Measurements from ENCODE around the gene ING4. TPM values are rescaled to one million over a fixed set of nuclear protein-coding genes. Genes with fewer than 3 reads are reported as not detected.

Gene ING4
- total and polyA plus RNA-seq, 2 of the 13 experiments (the other 11 are each of a cell fraction or from before 2014, with no cell fraction given) = 14.4 to 32.4 TPM

DNA sequence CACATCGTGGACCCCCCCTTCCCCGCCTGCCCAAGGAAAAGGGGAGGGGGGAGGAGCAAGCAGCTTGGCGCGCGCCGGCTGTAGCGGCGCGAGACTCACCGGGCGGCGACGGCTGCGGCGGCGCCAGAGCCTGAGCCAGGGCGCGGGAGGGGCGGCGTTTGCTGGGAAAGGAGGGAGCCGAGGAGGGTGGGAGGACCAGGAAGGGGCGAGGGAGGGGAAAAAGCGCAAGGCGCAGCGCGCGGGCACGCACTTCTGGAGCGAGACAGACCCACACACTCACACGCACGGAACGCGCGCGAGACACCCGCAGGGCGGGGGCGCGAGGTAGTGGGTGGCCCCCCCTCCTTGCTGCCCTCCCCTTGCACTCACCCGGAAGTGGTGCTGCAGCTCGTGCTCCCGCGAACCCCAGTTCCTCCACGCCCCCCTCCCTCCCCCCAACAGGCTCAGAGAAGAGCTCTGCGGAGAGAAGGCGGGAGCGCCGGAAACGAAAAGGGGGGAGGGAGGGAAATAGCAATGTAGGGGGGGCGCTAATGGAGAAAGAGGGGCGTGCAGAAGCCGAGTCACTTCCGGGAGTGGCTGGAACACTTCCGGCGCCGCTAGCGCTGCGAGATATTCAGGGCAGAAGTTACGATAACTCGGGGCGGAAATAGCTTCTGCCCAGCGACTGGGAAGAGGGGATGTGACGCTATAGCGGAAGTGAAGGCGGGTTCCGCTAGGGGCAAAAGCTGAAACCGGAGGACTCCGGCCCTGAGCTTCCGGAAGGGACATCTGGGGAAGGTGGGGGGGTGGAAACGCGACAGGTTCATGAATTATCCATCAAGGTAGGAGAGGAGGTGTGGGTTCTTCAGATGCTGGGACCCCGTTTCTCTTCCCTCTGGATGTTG lies 26.3 kb upstream of the ING4 start, which contains the start of gene ZNF384 (continued):
- TF ChIP-seq, protein P1, sequence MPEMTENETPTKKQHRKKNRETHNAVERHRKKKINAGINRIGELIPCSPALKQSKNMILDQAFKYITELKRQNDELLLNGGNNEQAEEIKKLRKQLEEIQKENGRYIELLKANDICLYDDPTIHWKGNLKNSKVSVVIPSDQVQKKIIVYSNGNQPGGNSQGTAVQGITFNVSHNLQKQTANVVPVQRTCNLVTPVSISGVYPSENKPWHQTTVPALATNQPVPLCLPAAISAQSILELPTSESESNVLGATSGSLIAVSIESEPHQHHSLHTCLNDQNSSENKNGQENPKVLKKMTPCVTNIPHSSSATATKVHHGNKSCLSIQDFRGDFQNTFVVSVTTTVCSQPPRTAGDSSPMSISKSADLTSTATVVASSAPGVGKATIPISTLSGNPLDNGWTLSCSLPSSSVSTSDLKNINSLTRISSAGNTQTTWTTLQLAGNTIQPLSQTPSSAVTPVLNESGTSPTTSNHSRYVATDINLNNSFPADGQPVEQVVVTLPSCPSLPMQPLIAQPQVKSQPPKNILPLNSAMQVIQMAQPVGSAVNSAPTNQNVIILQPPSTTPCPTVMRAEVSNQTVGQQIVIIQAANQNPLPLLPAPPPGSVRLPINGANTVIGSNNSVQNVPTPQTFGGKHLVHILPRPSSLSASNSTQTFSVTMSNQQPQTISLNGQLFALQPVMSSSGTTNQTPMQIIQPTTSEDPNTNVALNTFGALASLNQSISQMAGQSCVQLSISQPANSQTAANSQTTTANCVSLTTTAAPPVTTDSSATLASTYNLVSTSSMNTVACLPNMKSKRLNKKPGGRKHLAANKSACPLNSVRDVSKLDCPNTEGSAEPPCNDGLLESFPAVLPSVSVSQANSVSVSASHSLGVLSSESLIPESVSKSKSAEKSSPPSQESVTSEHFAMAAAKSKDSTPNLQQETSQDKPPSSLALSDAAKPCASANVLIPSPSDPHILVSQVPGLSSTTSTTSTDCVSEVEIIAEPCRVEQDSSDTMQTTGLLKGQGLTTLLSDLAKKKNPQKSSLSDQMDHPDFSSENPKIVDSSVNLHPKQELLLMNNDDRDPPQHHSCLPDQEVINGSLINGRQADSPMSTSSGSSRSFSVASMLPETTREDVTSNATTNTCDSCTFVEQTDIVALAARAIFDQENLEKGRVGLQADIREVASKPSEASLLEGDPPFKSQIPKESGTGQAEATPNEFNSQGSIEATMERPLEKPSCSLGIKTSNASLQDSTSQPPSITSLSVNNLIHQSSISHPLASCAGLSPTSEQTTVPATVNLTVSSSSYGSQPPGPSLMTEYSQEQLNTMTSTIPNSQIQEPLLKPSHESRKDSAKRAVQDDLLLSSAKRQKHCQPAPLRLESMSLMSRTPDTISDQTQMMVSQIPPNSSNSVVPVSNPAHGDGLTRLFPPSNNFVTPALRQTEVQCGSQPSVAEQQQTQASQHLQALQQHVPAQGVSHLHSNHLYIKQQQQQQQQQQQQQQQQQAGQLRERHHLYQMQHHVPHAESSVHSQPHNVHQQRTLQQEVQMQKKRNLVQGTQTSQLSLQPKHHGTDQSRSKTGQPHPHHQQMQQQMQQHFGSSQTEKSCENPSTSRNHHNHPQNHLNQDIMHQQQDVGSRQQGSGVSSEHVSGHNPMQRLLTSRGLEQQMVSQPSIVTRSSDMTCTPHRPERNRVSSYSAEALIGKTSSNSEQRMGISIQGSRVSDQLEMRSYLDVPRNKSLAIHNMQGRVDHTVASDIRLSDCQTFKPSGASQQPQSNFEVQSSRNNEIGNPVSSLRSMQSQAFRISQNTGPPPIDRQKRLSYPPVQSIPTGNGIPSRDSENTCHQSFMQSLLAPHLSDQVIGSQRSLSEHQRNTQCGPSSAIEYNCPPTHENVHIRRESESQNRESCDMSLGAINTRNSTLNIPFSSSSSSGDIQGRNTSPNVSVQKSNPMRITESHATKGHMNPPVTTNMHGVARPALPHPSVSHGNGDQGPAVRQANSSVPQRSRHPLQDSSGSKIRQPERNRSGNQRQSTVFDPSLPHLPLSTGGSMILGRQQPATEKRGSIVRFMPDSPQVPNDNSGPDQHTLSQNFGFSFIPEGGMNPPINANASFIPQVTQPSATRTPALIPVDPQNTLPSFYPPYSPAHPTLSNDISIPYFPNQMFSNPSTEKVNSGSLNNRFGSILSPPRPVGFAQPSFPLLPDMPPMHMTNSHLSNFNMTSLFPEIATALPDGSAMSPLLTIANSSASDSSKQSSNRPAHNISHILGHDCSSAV (CRISPR knock-in tag; IDR thresholded peaks at IDR 0.05; ENCODE audit: borderline replicate concordance) = no peak; the same call in 1 of the 2 replicates
- TF ChIP-seq ZNF253 (CRISPR knock-in tag; IDR thresholded peaks at IDR 0.05; ENCODE audit: borderline replicate concordance) (no peak), SRSF4 (IDR thresholded peaks at IDR 0.05; ENCODE audit: low read depth, low read length, poor library complexity, severe bottlenecking) (no peak), ZSCAN12 (CRISPR knock-in tag; IDR thresholded peaks at IDR 0.05) (no peak), KLF13 (CRISPR knock-in tag; IDR thresholded peaks at IDR 0.05) (no peak), MTF1 (CRISPR knock-in tag; IDR thresholded peaks at IDR 0.05) (no peak), ZNF83 (CRISPR knock-in tag; IDR thresholded peaks at IDR 0.05; ENCODE audit: borderline replicate concordance) (no peak), HNRNPL (IDR thresholded peaks at IDR 0.05; ENCODE audit: low read depth, low read length) (no peak), GFI1 (CRISPR knock-in tag; IDR thresholded peaks at IDR 0.05; ENCODE audit: borderline replicate concordance) (no peak), SP140L (CRISPR knock-in tag; IDR thresholded peaks at IDR 0.05; ENCODE audit: borderline replicate concordance) (no peak; the same call in 1 of the 2 replicates), RFXAP (CRISPR knock-in tag; IDR thresholded peaks at IDR 0.05; ENCODE audit: borderline replicate concordance) (0 out of 2 replicates have a peak, but pooled peaks have one; percentile 18), ZNF230 (CRISPR knock-in tag; IDR thresholded peaks at IDR 0.05) (no peak), ZFP36 (IDR thresholded peaks at IDR 0.05; ENCODE audit: borderline replicate concordance, low read depth, low read length, partially characterized antibody) (no peak), SUZ12 (IDR thresholded peaks at IDR 0.05; ENCODE audit: low read depth, low read length) (no peak), KLF15 (CRISPR knock-in tag; IDR thresholded peaks at IDR 0.05; ENCODE audit: borderline replicate concordance) (no peak; the same call in 1 of the 2 replicates), EED (CRISPR knock-in tag; IDR thresholded peaks at IDR 0.05) (peak; percentile 92; the same call in 1 of the 2 replicates), MXD1 (CRISPR knock-in tag; IDR thresholded peaks at IDR 0.05) (0 out of 2 replicates have a peak, but pooled peaks have one; percentile 39)
- TF ChIP-seq, protein P2, sequence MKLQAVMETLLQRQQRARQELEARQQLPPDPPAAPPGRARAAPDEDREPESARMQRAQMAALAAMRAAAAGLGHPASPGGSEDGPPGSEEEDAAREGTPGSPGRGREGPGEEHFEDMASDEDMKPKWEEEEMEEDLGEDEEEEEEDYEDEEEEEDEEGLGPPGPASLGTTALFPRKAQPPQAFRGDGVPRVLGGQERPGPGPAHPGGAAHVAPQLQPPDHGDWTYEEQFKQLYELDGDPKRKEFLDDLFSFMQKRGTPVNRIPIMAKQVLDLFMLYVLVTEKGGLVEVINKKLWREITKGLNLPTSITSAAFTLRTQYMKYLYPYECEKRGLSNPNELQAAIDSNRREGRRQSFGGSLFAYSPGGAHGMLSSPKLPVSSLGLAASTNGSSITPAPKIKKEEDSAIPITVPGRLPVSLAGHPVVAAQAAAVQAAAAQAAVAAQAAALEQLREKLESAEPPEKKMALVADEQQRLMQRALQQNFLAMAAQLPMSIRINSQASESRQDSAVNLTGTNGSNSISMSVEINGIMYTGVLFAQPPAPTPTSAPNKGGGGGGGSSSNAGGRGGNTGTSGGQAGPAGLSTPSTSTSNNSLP (IDR thresholded peaks at IDR 0.05; ENCODE audit: low read depth, low read length) = no peak; the same call in 1 of the 2 replicates
